ENCODE measurements around the gene GID8.

- TF ChIP-seq CTCF (conservative IDR thresholded peaks at IDR 0.05; ENCODE audit: low read depth, low read length) (no peak), FOS (IDR thresholded peaks at IDR 0.05; ENCODE audit: low read depth, low read length) (no peak), POLR2A (IDR thresholded peaks at IDR 0.05; ENCODE audit: low read depth, low read length) (no peak), CEBPB (IDR thresholded peaks at IDR 0.05; ENCODE audit: low read depth, low read length) (no peak), RCOR1 (IDR thresholded peaks at IDR 0.05; ENCODE audit: insufficient replicate concordance, low read length) (no peak), USF2 (IDR thresholded peaks at IDR 0.05; ENCODE audit: low read depth, low read length) (no peak), RAD21 (IDR thresholded peaks at IDR 0.05; ENCODE audit: low read length) (no peak), SMC3 (IDR thresholded peaks at IDR 0.05; ENCODE audit: low read depth, low read length) (no peak), RFX5 (IDR thresholded peaks at IDR 0.05; ENCODE audit: low read depth, low read length) (no peak), MAFK (IDR thresholded peaks at IDR 0.05; ENCODE audit: low read depth, low read length) (no peak), NFE2L2 (IDR thresholded peaks at IDR 0.05; ENCODE audit: low read depth, low read length) (no peak), BHLHE40 (IDR thresholded peaks at IDR 0.05; ENCODE audit: low read depth, low read length) (no peak)
Observed at GRCh38 chr20:62967628-62968351, 29.8 kb downstream of the GID8 start.

All from IMR-90 (cell line).